HG03039 (cell line): ENCODE measurements around the gene TBXAS1.

ENCODE experiments used
- ATAC-seq: cut with Tn5 transposase; IDR thresholded peaks from one replicate; pipeline ENCODE4 v1.9.1; 2021; ENCODE audit warnings: mild to moderate bottlenecking, moderate library complexity; ENCODE audit not compliant: unreplicated experiment

TBXAS1 gene

DNA sequence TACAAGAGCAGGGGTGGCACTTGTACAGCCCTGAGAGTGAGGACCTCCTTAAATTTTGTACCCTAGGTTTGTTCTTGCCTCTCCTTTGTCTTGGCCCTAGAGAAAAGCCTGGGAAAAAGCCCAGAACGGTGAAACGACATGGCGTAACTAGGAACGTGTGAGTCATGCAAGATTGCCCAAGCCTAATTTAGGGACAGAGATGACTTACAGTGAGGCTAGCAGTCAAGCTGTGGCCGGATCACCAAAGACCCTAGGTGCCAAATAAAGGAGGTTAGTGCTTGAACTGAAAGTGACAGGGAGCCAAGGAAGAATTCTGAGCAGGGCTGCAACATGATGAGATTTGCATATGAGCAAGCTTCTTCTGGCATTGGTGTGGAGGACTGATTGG lies 25.1 kb downstream of the TBXAS1 start:
- no peak for ATAC-seq

DNA sequence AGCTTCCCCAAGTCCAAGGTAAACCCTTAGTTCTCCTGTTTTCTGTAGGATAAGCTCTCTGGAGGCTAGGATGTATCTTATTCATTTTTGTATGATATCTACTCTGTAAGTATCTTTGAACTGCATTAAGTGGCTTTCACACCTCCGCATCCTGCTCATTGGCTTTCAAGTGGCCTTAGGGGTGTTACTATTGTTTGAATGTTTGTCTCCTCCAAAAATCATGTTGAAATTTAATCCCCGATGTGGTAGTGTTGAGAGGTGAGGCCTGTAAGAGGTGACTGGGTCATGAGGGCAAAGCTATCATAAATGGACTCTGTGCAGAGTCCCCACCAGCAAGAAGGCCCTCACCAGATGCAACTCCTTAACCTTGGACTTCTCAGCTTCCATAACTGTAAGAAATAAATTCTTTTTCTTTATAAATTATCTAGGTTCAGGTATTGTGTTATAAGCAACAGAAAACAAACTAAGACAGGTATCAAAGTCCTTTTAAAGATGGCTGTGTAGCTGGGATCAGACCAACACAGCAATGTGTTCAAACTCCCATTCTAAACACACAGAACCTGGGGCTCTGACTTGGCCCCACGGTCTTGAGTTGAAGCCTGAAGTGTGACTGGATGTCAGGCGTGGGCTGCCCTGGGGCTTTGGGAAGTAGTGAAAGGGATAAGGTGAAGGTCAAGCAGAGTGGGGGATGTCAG lies 25.9 kb downstream of the TBXAS1 start:
- no peak for ATAC-seq

DNA sequence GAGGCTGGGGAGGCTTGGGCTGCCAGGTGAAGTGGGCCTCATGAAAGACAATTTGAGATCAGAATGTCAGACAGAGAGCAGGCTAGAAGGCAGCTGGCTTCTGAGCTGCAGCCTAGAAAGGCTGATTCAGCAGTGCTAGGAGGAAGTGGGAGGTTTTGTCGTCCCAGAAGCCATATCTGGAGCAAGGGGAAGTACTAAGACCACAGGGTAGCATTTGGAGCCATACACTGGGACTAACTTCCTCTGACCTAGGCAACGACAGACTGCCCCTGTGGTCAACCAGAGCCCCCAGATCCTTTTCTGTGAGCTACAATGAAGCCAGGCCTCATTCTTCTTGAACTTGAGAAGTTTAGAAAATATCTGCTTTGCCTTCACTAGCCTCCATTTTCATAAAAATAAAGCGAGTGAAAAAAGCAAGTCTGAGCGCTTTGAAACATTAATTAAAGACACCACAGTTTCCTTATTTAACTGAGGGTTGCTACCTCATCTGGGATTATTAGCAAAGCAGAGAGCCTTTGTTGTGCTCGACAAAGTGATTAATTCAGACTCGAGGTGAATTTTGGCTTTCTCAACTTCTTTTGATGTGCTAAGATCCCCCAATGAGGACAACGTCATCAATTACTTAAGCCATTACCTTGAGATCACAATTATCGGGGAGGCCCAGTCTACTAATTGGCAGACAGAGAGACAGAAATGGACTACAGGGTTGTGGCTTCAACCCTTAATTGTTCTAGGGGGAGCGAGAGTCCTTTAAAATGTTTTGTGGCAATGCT lies 26.6 kb downstream of the TBXAS1 start:
- ATAC-seq = peak; percentile 83

DNA sequence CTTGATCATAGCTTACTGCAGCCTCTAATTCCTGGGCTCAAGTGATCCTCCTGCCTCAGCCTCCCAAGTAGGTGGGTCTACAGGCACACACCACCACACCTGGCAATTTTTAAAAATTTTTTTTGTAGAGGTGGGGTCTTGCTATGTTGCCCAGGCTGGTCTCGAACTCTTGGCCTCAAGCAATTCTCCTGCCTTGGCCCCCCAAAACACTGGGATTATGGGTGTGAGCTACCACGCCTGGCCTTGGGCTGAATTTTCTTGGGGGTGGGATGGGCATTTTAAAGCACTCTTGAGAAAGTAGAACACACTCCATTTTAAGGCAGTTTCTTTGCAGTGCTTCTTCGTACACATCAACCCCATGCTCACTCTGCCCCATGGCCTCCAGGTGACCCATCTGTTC lies 28.7 kb downstream of the TBXAS1 start:
- ATAC-seq = no peak

DNA sequence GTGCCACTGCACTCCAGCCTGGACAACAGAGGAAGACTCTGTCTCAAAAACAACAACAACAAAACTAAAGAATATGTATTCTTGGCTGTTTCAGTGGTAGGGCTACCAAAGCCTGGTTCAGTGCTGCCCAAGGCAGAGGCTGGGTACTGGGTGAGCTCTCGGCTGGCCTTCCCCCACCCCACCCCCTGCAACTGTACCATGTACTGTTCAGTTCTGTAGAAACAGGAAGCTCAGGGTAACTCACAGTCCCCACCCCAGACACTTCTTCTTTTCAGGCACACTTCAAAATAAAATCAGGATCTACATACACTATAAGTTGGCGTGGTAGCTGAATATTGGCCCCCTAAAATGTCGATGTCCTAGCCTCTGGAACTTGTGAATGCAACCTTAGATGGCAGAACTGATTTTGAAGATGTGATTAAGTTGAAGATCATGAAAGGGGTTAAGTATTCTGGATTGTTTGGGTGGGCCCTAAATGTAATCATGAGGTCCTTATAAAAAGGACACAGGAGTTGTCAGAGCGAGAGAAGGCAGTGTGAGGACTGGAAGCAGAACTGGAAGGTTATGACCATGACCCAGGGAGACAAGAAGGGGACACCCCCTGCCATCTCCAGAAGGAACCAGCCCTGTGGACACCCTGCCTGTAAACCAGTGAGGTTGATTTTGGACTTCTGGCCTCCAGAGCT lies 31.2 kb downstream of the TBXAS1 start:
- no peak for ATAC-seq

DNA sequence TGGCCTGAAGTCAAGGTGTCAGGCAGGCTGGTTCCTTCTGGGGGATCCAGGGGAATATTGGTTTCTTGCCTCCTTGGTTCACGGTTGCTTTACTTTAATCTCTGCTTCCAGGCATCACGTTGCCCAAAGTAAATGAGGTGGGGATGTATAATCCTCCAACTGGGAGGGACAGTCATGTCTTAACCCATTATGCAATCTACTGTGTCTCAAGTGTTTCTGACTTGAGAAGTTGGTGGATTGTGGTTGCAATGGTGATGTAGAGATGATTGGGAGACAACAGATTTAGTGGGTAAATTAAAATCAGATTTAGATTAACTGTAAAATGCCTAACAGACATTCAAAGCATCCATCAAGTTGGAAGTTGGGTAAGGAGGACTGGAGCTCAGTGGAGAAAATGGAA lies 32.7 kb downstream of the TBXAS1 start:
- ATAC-seq = no peak

DNA sequence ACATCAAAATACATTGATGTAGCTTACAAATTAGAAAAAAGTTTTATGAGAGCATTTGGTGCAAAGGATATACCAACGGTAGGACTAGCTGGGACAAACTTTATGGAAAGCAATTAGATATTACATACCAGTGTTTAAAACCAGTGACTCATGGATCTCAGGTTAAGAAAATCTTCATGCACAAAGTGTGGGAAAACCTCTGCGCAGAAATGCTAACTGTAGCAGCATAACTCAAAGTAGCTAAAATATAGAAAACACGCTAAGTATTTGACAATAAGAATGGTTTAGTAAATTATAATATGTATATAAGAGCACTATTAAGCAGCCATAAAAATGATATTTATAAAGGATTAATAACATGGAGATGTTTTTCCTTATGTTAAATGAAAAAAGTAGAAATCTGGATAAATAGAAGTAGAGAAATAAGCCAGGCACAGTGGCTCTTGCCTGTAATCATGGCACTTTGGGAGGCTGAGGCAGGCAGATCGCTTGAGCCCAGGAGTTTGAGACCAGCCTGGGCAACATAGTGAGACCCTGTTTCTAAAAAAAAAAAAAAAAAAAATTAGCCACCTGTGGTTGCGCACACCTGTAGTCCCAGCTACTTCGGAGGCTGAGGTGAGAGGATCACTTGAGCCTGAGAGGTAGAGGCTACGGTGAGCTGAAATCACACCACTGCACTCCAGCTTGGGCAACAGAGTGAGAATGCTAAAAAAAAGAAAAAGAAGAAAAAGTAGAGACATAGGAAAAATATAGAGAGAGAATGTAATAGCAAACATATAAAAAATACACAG lies 37.2 kb downstream of the TBXAS1 start:
- no peak for ATAC-seq

DNA sequence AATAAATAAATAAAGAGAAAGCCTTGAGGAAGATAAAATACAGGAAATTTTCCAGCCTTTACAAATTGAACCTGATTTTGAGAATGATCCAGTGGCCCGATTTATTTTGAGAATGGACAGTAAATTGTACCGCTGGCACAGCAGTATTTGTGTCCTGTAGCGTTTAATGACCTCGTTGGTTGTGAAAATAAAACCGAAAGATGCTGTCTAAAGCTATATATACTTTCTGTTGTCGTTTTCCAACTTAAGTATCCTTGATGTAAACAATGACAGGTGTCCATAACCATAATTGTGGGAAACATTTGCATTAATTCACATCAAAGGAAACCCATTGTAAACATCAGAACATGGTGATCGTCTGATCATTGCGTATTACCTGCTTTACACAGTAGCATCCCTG lies 38.8 kb downstream of the TBXAS1 start:
- ATAC-seq = no peak

DNA sequence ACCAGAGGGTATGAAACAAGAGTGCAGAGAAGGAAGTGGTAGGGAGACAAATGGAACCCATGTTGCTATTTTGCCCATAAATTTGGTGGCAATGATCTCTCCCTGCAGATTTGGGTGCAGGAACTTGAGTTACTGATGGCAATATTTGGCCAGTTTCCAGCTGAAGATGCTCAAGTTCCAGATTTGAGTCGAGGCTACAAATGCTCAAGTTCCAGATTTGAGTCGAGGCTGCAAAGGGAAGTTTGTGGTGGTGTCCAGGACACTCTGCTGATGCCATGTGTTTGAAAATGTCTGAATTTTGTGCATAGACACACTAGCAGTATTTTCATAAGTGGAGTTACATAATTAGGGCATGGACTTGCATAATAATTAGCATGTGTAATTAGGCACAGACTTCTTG lies 40.8 kb downstream of the TBXAS1 start:
- ATAC-seq = no peak

DNA sequence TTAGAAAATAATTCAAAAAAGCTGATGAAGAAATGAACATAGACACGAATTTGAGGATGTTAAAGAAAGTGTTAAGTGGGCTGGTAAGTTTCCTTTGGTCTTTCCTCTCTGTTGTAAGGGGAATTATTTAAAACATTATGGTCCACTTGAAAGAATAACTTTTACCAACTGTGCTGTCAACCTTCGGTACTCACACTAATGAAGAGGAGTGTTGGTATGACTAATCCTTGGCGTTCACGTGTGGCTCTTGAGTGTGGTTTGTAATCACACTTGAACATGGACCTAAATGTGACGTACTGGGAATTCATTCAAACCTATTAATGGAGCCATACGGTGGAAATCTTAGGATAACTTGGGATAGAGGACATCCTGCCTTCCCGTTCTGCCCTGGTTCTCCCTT lies 41.3 kb downstream of the TBXAS1 start:
- no peak for ATAC-seq

DNA sequence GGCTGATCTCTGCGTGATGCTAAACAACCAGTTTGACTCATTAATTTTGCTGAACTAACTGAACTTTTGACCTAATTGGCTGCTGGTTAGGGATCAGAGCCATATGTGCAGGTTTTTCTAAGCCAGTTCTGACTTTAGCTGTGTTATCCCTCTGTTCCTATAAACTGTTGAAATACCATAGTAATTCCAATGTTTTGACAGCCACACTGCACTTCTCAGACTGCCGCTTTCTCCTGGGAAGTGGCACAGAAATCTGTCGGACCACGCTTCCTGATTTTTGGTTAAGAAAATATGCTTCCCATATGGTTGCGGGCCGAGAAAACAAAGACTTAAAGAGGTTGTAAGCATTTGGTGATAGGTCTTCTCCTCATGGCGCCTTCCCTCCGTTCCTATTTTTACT lies 42.3 kb downstream of the TBXAS1 start:
- no peak for ATAC-seq

DNA sequence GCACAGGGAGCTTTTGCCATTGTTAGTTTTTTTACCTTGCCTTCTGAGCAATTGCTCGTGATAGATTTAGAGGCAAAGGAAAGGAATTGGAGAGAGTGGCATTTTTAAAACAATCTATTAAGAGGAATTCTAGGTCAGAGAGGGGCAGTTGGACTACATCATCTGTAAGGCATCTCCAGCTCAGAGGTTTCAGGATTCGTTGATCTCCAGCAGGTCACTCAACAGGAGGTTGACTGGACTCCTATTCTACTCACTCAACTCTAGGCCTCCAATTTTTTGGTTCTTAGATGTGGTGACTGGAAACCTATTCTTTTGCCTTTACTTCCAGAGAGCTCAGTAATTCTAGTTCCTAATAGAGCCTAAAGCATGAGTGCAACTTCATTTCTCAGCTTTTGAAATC lies 42.8 kb downstream of the TBXAS1 start:
- no peak for ATAC-seq

DNA sequence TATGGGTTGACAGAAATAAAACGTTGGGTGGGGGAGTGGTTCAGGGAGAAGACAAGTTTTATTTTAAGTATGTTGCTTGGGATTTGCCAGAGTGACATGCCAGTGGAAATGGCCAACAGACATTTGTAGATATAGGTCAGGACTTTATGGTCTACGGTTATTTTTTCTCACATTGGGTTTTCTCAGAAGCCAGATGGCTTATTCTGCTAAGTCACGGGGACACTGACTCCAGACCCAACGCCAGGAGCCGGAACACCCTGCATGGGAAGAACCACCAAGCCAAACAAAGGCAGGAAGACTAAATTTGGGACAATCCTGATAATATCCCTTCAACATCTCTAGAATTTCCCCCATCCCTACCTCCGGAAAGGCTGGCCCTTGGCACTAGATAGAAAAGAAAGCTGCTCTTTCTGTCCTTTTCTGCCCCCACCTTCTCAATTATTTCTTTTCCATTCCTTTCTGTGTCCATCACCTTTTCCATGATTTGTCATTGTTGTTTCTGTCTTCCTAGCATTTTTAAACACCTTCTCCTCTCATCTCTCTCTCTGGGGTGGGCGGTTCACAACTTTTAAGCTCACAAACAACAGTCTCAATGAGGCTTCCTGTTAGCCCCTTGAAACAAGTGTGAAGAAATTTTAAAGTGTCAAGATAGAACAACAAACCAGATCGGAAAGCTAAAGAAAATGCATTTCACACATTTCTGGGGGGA lies 44.7 kb downstream of the TBXAS1 start:
- no peak for ATAC-seq

DNA sequence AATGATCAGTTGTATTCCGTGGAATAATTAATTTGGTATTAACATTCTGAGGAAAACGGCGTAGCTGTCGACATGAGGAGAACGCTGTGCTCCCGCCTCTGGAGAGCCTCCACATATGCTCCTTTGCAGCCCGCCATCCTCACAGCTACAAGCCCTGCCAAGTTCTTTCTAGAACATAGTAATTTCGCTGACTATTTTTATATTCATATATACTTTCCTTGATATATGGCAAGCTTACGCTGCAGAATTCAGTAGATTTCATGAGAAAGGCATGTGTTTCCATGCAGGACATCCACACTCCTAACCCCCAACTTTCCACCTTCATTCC lies 45.2 kb downstream of the TBXAS1 start:
- ATAC-seq = no peak

DNA sequence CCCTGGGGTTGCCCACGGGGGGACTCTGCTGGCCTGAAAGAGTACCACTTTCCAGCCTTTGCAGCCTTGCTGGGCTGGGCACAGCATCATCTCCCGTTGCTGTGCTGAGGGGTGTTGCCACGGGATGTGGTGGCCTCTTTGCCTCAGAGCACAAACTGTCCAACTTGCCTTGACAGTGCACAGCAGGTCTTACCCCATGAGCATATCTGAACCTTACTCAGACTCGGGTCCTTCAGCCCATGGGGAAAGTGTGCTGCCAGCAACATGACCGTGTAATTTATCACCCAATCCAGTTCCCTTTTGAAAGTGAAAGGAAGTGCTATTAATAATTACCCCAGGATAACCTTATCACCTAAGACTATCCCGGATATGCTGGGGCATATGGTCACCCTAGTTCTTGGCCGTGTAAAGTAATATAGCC lies 46.8 kb downstream of the TBXAS1 start:
- ATAC-seq = no peak

DNA sequence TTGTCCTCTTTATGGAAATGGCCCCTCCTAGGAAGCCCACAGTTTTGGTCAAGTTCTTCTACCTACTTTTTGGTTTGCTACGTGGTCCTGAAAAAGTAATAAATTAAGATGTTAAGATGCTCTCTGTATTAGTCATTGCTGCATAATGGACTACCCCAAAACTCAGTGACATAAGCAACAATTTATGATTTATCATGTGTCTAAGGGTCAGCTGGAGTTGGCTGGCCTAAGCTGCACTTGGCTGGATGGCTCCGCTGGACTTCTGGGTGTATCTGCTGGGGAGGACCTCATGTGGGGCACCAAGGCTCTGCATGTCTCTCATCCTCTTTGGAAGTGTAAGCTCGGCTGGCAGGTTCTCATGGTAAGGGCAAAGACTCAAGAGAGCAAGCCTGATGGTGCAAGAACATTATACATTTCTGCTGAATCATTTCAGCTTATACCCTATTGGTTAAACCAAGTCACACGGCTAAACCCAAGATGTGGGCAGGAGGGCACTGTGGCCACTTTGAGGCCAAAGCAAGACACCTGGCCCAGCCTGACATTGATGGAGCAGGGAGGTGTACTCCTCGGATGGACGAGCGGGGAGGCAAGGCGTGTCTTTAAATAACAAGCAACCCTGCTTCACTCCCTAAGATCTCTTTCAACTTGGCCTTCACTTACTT lies 47.7 kb downstream of the TBXAS1 start:
- no peak for ATAC-seq

DNA sequence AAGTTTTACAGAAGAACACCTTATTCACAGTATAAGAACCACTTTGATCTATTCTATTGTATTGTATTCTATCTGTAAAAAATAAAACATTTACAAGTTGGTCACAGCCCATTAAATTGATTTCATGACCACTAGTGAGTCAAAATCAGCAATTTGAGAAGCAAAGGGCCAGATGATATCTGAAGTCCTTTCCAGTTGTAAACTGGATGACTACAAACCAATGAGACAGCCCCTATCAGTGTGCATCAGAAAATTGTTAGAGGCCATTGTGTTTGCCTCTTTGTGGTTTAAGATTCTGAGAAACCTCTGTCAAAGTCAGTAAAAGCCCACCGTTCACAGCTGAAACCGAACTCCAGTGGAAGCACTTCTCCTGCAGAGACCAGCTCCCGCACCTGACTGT lies 54.8 kb downstream of the TBXAS1 start:
- ATAC-seq = no peak

DNA sequence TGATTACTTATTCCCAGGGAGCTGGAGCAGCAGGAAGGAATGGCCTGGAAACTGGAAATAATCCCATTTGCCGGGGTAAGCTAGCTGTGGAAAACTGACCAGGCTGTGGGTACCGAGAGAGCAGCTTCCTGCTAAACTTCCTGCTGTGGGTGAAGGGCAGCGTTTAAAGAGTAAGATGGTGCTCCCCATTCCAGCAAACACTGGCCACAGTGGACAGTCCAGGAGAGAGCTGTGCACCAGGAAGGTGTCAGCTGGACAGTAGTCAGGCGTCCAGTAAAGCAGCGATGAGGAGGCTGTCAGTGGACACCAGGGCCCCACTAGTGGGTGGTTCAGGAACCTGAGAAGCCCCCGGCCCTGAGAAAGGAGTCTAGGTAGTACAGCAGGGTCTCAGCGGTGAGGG lies 55.4 kb downstream of the TBXAS1 start:
- ATAC-seq = no peak

DNA sequence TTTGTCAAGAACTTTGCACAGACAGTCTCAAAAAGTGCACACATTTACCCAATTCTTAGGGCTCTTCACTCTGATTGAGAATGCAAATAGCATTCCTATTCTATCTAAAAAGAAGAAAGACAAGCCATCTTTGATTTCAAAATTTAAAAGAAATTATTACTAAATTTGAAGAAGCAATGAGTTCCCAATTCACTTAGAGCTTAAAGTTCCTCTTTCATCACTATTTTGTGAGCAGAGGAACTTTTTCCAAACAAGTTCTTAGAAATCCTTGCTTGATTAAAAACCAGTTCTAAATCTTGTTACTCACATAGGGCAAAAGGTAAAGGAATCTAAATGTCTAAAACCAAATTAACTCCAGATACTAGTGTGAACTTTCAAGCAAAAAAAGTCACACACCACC lies 56.4 kb downstream of the TBXAS1 start:
- no peak for ATAC-seq

DNA sequence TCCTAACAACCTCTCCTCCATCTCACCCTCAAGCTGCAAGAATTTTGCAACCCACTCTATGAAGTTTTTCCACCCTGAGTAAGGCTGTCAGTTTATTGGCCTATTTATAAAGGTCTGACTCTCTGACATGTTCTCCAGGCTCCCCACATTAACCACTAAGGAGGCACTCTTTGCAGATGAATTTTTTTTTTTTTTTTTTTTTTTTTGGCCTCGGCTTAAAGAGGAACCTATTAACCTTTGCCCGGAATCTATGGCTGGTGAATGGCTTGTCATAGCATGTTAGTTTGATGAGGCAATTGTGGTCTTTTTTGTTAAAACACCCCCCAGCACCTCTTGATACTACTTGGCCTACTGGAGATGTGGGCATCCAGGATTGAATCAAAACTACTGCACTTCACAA lies 57.1 kb downstream of the TBXAS1 start:
- ATAC-seq = no peak
